Loucy (cell line): Measurements from ENCODE around the gene RASGEF1B.

ENCODE experiments used
- H2AFZ ChIP-seq: fragments of 200-600 bp; sonication (generic); 2 replicates; pipeline ENCODE4 v1.6.0; 2016; ENCODE audit warnings: antibody characterized with exemption, mild to moderate bottlenecking, low read length, moderate library complexity
- H3F3A ChIP-seq: fragments of 200-600 bp; 2 replicates; pipeline ENCODE4 v1.6.0; 2016; ENCODE audit warnings: antibody characterized with exemption, low read depth, mild to moderate bottlenecking
- H3K27me3 ChIP-seq: fragments of 200-600 bp; sonication (generic); 2 replicates; pipeline ENCODE4 v1.6.1; 2014; ENCODE audit warnings: low read length, mild to moderate bottlenecking; ENCODE audit not compliant: insufficient read depth, poor library complexity, severe bottlenecking
- H3K36me3 ChIP-seq: fragments of 200-600 bp; sonication (generic); 2 replicates; pipeline ENCODE4 v1.6.1; 2016; ENCODE audit warnings: low read length; ENCODE audit not compliant: insufficient read depth
- H3K4me1 ChIP-seq: fragments of 200-600 bp; sonication (generic); 2 replicates; pipeline ENCODE4 v1.5.1; 2014; ENCODE audit warnings: low read length, mild to moderate bottlenecking; ENCODE audit not compliant: insufficient read depth, poor library complexity, severe bottlenecking
- H3K4me2 ChIP-seq: fragments of 200-600 bp; sonication (generic); 2 replicates; pipeline ENCODE4 v1.6.0; 2014; ENCODE audit warnings: antibody characterized with exemption, low read length, low read depth, mild to moderate bottlenecking; ENCODE audit not compliant: poor library complexity, severe bottlenecking
- H3K4me3 ChIP-seq: fragments of 200-600 bp; sonication (generic); 2 replicates; pipeline ENCODE4 v1.5.1; 2014; ENCODE audit warnings: low read length, mild to moderate bottlenecking, mixed read lengths; ENCODE audit not compliant: poor library complexity, severe bottlenecking
- H3K79me2 ChIP-seq: fragments of 200-600 bp; sonication (generic); 2 replicates; pipeline ENCODE4 v1.6.1; 2014; ENCODE audit warnings: low read length; ENCODE audit not compliant: insufficient read depth
- H3K9ac ChIP-seq: fragments of 200-600 bp; sonication (generic); 2 replicates; pipeline ENCODE4 v1.6.0; 2014; ENCODE audit warnings: mild to moderate bottlenecking, low read depth, low read length, moderate library complexity; ENCODE audit not compliant: poor library complexity, severe bottlenecking
- H3K9me2 ChIP-seq: fragments of 200-600 bp; sonication (generic); replicated peaks from 2 replicates; pipeline ENCODE4 v1.6.1; 2016; ENCODE audit warnings: low read depth, low read length, mixed read lengths
- H3K9me3 ChIP-seq: fragments of 200-600 bp; sonication (generic); 2 replicates; pipeline ENCODE4 v1.6.1; 2014; ENCODE audit warnings: mild to moderate bottlenecking, antibody characterized with exemption, low read length, low read depth; ENCODE audit not compliant: insufficient read depth
- H4K20me1 ChIP-seq: fragments of 200-600 bp; sonication (generic); 2 replicates; pipeline ENCODE4 v1.6.0; 2014; ENCODE audit warnings: antibody characterized with exemption, low read length, mild to moderate bottlenecking; ENCODE audit not compliant: insufficient read depth, poor library complexity, severe bottlenecking
- EZH2phosphoT487 ChIP-seq: fragments of 200-600 bp; IDR thresholded peaks from 2 replicates; pipeline ENCODE4 v1.6.1; 2018; ENCODE audit warnings: antibody characterized with exemption, mild to moderate bottlenecking, moderate library complexity, borderline replicate concordance
- TF ChIP-seq, protein P1 (sequence below): fragments of 200-600 bp; sonication (generic); conservative IDR thresholded peaks from 2 replicates; pipeline ENCODE4 v1.5.1; 2014; ENCODE audit warnings: mild to moderate bottlenecking, antibody characterized with exemption, low read length

RASGEF1B gene

GRCh38 chr4:81399306-81400086 is 72.2 kb downstream of the RASGEF1B start:
- Histone ChIP-seq H3K27me3 (no peaks in the 10 kb centered on the region), H3K36me3 (no peaks in the 10 kb centered on the region), H3K4me3 (no peak overlapping the region), H3K4me1 (no peaks in the 10 kb centered on the region), H2AFZ (no peak overlapping the region), H3K9me2 (no peaks in the 10 kb centered on the region), H3K9me3 (no peaks in the 10 kb centered on the region), H4K20me1 (no peaks in the 10 kb centered on the region), H3K79me2 (no peaks in the 10 kb centered on the region), H3F3A (no peaks in the 10 kb centered on the region), H3K9ac (no peak overlapping the region), H3K4me2 (no peak overlapping the region)
- TF ChIP-seq, protein P1, sequence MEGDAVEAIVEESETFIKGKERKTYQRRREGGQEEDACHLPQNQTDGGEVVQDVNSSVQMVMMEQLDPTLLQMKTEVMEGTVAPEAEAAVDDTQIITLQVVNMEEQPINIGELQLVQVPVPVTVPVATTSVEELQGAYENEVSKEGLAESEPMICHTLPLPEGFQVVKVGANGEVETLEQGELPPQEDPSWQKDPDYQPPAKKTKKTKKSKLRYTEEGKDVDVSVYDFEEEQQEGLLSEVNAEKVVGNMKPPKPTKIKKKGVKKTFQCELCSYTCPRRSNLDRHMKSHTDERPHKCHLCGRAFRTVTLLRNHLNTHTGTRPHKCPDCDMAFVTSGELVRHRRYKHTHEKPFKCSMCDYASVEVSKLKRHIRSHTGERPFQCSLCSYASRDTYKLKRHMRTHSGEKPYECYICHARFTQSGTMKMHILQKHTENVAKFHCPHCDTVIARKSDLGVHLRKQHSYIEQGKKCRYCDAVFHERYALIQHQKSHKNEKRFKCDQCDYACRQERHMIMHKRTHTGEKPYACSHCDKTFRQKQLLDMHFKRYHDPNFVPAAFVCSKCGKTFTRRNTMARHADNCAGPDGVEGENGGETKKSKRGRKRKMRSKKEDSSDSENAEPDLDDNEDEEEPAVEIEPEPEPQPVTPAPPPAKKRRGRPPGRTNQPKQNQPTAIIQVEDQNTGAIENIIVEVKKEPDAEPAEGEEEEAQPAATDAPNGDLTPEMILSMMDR = no peak
- no peak for TF ChIP-seq EZH2phosphoT487

- Histone ChIP-seq H3K9me3 (no peaks in the 10 kb centered on the region), H3K9ac (no peak overlapping the region), H3K36me3 (no peaks in the 10 kb centered on the region), H3K27me3 (no peaks in the 10 kb centered on the region), H3K4me3 (no peak overlapping the region), H3K4me2 (no peak overlapping the region), H2AFZ (no peak overlapping the region), H3K79me2 (no peaks in the 10 kb centered on the region), H4K20me1 (no peaks in the 10 kb centered on the region), H3F3A (no peaks in the 10 kb centered on the region), H3K4me1 (no peaks in the 10 kb centered on the region), H3K9me2 (no peaks in the 10 kb centered on the region)
- TF ChIP-seq EZH2phosphoT487 = no peak
- TF ChIP-seq, protein P1 = no peak
Measured at GRCh38 chr4:81398379-81398778, 73.3 kb downstream of the RASGEF1B start.

GRCh38 chr4:81397635-81398034 is 74.1 kb downstream of the RASGEF1B start:
- Histone ChIP-seq H2AFZ (no peak overlapping the region), H3K27me3 (no peaks in the 10 kb centered on the region), H4K20me1 (no peaks in the 10 kb centered on the region), H3K4me1 (peaks cover 3% of the 10 kb centered on the region), H3F3A (no peaks in the 10 kb centered on the region), H3K4me3 (no peak overlapping the region), H3K36me3 (no peaks in the 10 kb centered on the region), H3K79me2 (no peaks in the 10 kb centered on the region), H3K9me2 (no peaks in the 10 kb centered on the region), H3K9me3 (no peaks in the 10 kb centered on the region), H3K4me2 (no peak overlapping the region), H3K9ac (no peak overlapping the region)
- TF ChIP-seq, protein P1 = no peak
- no peak for TF ChIP-seq EZH2phosphoT487
